OCI-LY1 (cell line): ENCODE measurements around the gene ZBED3.

Experiments used
- EZH2 ChIP-seq: fragments of 200-600 bp; sonication (generic), shearing (Covaris generic); IDR thresholded peaks from 2 replicates; pipeline ENCODE4 v1.8.0; 2017; ENCODE audit warnings: borderline replicate concordance, mixed run types, mild to moderate bottlenecking, antibody characterized with exemption, low read length, moderate library complexity, mixed read lengths
- TF ChIP-seq, protein P1 (sequence below): fragments of 200-600 bp; sonication (generic), shearing (Covaris generic); IDR thresholded peaks from 2 replicates; pipeline ENCODE4 v1.5.1; 2017; ENCODE audit warnings: mild to moderate bottlenecking, antibody characterized with exemption, low read length, moderate library complexity, mixed read lengths

DNA sequence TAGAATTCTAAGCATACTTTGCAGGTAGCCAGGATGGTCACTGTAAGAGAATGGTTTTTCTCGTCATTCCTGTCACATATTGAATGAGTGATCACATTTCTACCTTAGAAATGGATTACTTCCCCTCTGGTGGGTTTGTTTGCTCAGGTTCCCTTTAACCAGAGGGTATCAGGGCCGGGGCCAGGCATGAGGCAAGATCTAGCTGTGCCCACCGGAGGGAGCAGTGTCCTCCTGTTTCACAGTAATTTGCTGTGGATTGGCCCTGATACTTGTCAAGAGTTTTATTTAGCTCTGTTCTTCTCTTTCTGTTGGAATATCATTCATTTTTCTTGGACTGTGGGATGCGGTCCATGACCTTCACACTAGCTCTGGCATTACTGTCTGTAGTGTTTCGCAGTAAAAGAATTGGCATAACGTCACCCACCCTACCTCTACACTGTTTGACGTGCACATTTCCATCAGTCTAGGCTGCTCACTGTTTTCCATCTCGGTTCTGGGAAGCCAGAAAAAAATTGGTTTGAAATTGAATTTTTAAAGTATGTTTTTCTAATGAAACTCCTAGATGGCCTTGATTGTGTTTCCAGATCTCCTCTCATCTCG lies 42.4 kb upstream of the ZBED3 start:
- TF ChIP-seq, protein P1, sequence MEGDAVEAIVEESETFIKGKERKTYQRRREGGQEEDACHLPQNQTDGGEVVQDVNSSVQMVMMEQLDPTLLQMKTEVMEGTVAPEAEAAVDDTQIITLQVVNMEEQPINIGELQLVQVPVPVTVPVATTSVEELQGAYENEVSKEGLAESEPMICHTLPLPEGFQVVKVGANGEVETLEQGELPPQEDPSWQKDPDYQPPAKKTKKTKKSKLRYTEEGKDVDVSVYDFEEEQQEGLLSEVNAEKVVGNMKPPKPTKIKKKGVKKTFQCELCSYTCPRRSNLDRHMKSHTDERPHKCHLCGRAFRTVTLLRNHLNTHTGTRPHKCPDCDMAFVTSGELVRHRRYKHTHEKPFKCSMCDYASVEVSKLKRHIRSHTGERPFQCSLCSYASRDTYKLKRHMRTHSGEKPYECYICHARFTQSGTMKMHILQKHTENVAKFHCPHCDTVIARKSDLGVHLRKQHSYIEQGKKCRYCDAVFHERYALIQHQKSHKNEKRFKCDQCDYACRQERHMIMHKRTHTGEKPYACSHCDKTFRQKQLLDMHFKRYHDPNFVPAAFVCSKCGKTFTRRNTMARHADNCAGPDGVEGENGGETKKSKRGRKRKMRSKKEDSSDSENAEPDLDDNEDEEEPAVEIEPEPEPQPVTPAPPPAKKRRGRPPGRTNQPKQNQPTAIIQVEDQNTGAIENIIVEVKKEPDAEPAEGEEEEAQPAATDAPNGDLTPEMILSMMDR = peak; percentile 48; the same call in 1 of the 2 replicates
- TF ChIP-seq EZH2 = no peak
